ENCODE data around the gene PIEZO1. TPM values are rescaled to one million over a fixed set of nuclear protein-coding genes. Genes with fewer than 3 reads are reported as not detected.
"Not testable (repeated sequence)": the region's sequence is repeated elsewhere in the genome, so short reads cannot be mapped to it uniquely, and the experiment has no call there.

The PIEZO1 gene
- total RNA-seq, 1 donor from 2014 or later = 17.8 TPM

DNA sequence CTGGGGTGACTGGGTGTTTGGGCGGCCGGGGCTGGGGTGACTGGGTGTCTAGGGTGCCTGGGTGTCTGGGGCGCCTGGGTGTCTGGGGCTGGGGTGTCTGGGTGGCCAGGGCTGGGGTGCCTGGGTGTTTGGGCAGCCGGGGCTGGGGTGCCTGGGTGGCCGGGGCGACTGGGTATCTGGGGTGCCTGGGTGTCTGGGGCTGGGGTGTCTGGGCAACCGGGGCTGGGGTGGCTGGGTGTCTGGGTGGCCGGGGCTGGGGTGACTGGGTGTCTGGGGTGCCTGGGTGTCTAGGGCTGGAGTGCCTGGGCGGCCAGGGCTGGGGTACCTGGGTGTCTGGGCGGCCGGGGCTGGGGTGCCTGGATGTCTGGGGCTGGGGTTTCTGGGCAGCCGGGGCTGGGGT lies 40.1 kb upstream of the PIEZO1 start:
- no peak for DNase-seq (ENCODE audit: low read depth, low spot score)
- Mint-ChIP-seq H3K4me1 (no peaks in the 10 kb centered on the region), H3K36me3 (ENCODE audit: low read depth) (no peaks in the 10 kb centered on the region), H3K4me3 (no peak overlapping the region), H3K27ac (ENCODE audit: unreplicated experiment) (no peak overlapping the region), H3K27me3 (ENCODE audit: low read depth) (no peaks in the 10 kb centered on the region), H3K9me3 (no peaks in the 10 kb centered on the region)
- no peak for TF ChIP-seq CTCF (conservative IDR thresholded peaks at IDR 0.05)

DNA sequence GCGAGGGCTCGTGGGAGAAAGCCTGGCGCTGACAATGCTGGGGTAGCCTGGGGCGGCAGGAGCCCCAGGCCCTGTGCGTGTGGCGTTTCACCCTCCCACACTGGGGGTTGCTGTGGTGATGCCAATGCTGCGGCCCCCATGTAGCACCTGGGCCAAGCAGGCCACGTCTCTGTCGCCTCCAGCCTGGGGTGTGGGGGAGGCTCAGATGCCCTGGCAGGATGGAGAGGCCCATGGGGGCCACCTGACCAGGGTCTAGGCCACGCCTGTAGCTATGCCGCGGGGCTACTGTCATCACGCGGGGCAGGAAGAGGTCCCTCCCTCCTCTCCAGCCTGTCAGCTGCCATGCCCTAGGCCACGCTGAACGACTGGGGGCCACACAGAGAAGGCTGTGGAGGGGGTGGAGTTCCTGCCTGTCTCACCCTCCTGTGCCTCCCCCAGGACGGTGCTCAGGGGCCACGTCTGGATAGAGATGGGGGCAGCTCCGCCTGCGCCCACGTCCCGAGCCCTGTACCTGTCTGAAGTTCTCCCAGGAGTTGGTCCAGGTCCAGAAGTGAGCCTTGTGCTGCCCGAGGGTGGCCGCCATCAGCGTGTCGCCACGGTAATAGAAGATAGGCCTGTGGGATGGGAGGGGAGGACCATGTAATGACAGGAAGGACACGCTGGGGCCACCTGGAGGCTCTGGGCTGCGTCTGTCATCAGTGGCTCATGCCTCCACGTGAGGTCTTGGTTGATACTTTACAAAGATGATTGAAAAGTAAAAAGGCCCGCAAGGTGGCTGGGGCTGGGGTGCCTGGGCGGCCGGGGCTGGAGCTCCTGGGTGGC lies 39.4 kb upstream of the PIEZO1 start:
- no peaks in the 10 kb centered on the region for H3K36me3 Mint-ChIP-seq (ENCODE audit: low read depth)
- no peak for DNase-seq (ENCODE audit: low read depth, low spot score)
- no peak for TF ChIP-seq CTCF (conservative IDR thresholded peaks at IDR 0.05)
- H3K9me3 Mint-ChIP-seq = no peaks in the 10 kb centered on the region
- no peaks in the 10 kb centered on the region for H3K4me1 Mint-ChIP-seq
- no peak overlapping the region for H3K27ac Mint-ChIP-seq (ENCODE audit: unreplicated experiment)
- H3K4me3 Mint-ChIP-seq = no peak overlapping the region
- no peaks in the 10 kb centered on the region for H3K27me3 Mint-ChIP-seq (ENCODE audit: low read depth)

- H3K27ac Mint-ChIP-seq (ENCODE audit: unreplicated experiment) = not testable (repeated sequence)
Measured at GRCh38 chr16:88823646-88824045, 38.6 kb upstream of the PIEZO1 start.

GRCh38 chr16:88822281-88823040 lies 37.4 kb upstream of the PIEZO1 start:
- H3K9me3 Mint-ChIP-seq = no peaks in the 10 kb centered on the region

More at GRCh38 chr16:88823646-88824045, 38.6 kb upstream of the PIEZO1 start:
- DNase-seq (ENCODE audit: low read depth, low spot score); H3K9me3 Mint-ChIP-seq; H3K4me1 Mint-ChIP-seq; H3K27me3 Mint-ChIP-seq (ENCODE audit: low read depth); H3K36me3 Mint-ChIP-seq (ENCODE audit: low read depth); H3K4me3 Mint-ChIP-seq: not testable (repeated sequence)

GRCh38 chr16:88821168-88821850 lies 36.3 kb upstream of the PIEZO1 start:
- Mint-ChIP-seq H3K36me3 (ENCODE audit: low read depth) (no peaks in the 10 kb centered on the region), H3K4me1 (no peaks in the 10 kb centered on the region), H3K27me3 (ENCODE audit: low read depth) (no peaks in the 10 kb centered on the region), H3K4me3 (no peak overlapping the region), H3K27ac (ENCODE audit: unreplicated experiment) (no peak overlapping the region), H3K9me3 (no peaks in the 10 kb centered on the region)
- no peak for DNase-seq (ENCODE audit: low read depth, low spot score)
- TF ChIP-seq CTCF (conservative IDR thresholded peaks at IDR 0.05) = no peak

More at GRCh38 chr16:88822281-88823040, 37.4 kb upstream of the PIEZO1 start:
- no peaks in the 10 kb centered on the region for H3K27me3 Mint-ChIP-seq (ENCODE audit: low read depth)
- H3K27ac Mint-ChIP-seq (ENCODE audit: unreplicated experiment) = no peak overlapping the region
- no peak overlapping the region for H3K4me3 Mint-ChIP-seq
- no peak for DNase-seq (ENCODE audit: low read depth, low spot score)
- no peaks in the 10 kb centered on the region for H3K36me3 Mint-ChIP-seq (ENCODE audit: low read depth)
- no peak for TF ChIP-seq CTCF (conservative IDR thresholded peaks at IDR 0.05)
- H3K4me1 Mint-ChIP-seq = no peaks in the 10 kb centered on the region

Measured in neural crest cell (in vitro differentiated cells).